GM12878 (cell line): ENCODE measurements around the gene SLC35E3. TPM values are rescaled to one million over a fixed set of nuclear protein-coding genes. Genes with fewer than 3 reads are reported as not detected.
A peak's percentile ranks its signal among the peaks of the same experiment; 100 is the strongest.
"Not testable (repeated sequence)": the region's sequence is repeated elsewhere in the genome, so short reads cannot be mapped to it uniquely, and the experiment has no call there.

Source experiments
- ATAC-seq: fragments of 200-7000 bp; cut with Tn5 transposase; 3 replicates; pipeline ENCODE4 v1.9.1; 2020; ENCODE audit warnings: mild to moderate bottlenecking, moderate library complexity
- BruUV-seq: library from RNA; stranded (reverse); fragments of 400-500 nt; replicated peaks from 2 replicates; lab custom pipeline; 2021; lab: Mats Ljungman, UMichigan
- CTCF ChIA-PET: fragments of 300-600 bp; sonication (Branson Sonifier 250); formaldehyde crosslinking; extraction: SDS; loops from one replicate; lab custom pipeline; 2021; ENCODE audit warnings: inconsistent platforms; lab: Yijun Ruan, JAX
- POLR2A ChIA-PET: fragments of 350-600 bp; formaldehyde crosslinking; extraction: SDS; loops from one replicate; lab custom pipeline; 2021; ENCODE audit warnings: inconsistent platforms; lab: Charles Lee
- RAD21 ChIA-PET: fragments of 300-600 bp; sonication (Branson Sonifier 250); formaldehyde crosslinking; loops from one replicate; lab custom pipeline; 2023; ENCODE audit warnings: antibody characterized with exemption; ENCODE audit not compliant: unreplicated experiment; lab: Charles Lee
- SMC1A ChIA-PET: fragments of 300-600 bp; sonication (Branson Sonifier 250); formaldehyde crosslinking; loops from one replicate; lab custom pipeline; 2023; ENCODE audit not compliant: unreplicated experiment, uncharacterized antibody; lab: Charles Lee
- DNase-seq: peaks from one replicate; pipeline ENCODE4 v3.0.0-alpha.2; 2011; ENCODE audit warnings: low read depth, low spot score
- FAIRE-seq: peaks from 3 replicates; lab custom pipeline; 2011; peaks lifted over from hg19 to GRCh38; lab: Jason Lieb, UNC
- H2AFZ ChIP-seq: 2 replicates; pipeline ENCODE4 v1.6.0; 2011; ENCODE audit warnings: low read depth, low read length, control low read depth; ENCODE audit not compliant: control insufficient read depth
- H3K27ac ChIP-seq: 2 replicates; pipeline ENCODE4 v1.5.1; 2011; ENCODE audit warnings: control low read depth; ENCODE audit not compliant: control insufficient read depth, insufficient read depth
- H3K27me3 ChIP-seq, 2 experiments: replicated peaks in 1 of 2; 2 replicates each; pipeline versions ENCODE4 v1.6.0 to v1.6.1; 2011; ENCODE audit warnings: low read length in 1 of 2; ENCODE audit not compliant: control insufficient read depth in 2 of 2, insufficient read depth in 2 of 2
- H3K36me3 ChIP-seq, 2 experiments: 2 replicates each; pipeline ENCODE4 v1.5.1; 2011; ENCODE audit warnings: low read length in 1 of 2; ENCODE audit not compliant: control insufficient read depth in 2 of 2, insufficient read depth in 2 of 2
- H3K4me1 ChIP-seq: 2 replicates; pipeline ENCODE4 v1.6.1; 2011; ENCODE audit warnings: mild to moderate bottlenecking, low read length, moderate library complexity, mixed read lengths; ENCODE audit not compliant: control insufficient read depth, insufficient read depth
- H3K4me2 ChIP-seq: 2 replicates; pipeline ENCODE4 v1.6.0; 2011; ENCODE audit warnings: control low read depth; ENCODE audit not compliant: control insufficient read depth, insufficient read depth
- H3K4me3 ChIP-seq: fragments of 200-600 bp; sonication (generic); 2 replicates; pipeline ENCODE4 v1.5.1; 2016
- H3K79me2 ChIP-seq: 2 replicates; pipeline ENCODE4 v1.6.0; 2011; ENCODE audit warnings: low read length; ENCODE audit not compliant: control insufficient read depth, insufficient read depth
- H3K9ac ChIP-seq: 2 replicates; pipeline ENCODE4 v1.8.0; 2011; ENCODE audit warnings: low read length, control low read depth, mixed read lengths; ENCODE audit not compliant: control insufficient read depth, insufficient read depth
- H3K9me3 ChIP-seq: replicated peaks from 3 replicates; pipeline ENCODE4 v1.5.1; 2011; ENCODE audit warnings: mild to moderate bottlenecking, low read length; ENCODE audit not compliant: control insufficient read depth, insufficient read depth
- H4K20me1 ChIP-seq: 2 replicates; pipeline ENCODE4 v1.6.0; 2011; ENCODE audit not compliant: control insufficient read depth, insufficient read depth
- JUND ChIP-seq: IDR thresholded peaks from 2 replicates; pipeline ENCODE4 v1.6.1; 2012; ENCODE audit warnings: low read depth, mild to moderate bottlenecking, low read length, improper control_type of control experiment, moderate library complexity
- NR2F1 ChIP-seq: fragments of 450-650 bp; conservative IDR thresholded peaks from 2 replicates; pipeline ENCODE4 v1.6.1; 2017; ENCODE audit warnings: mild to moderate bottlenecking
- PML ChIP-seq: IDR thresholded peaks from 2 replicates; pipeline ENCODE4 v1.6.1; 2012; ENCODE audit warnings: low read length, inconsistent platforms
- POLR2A ChIP-seq: IDR thresholded peaks from 2 replicates; pipeline ENCODE4 v1.6.1; 2011; ENCODE audit warnings: low read depth, mild to moderate bottlenecking, low read length
- POLR2AphosphoS5 ChIP-seq: IDR thresholded peaks from 2 replicates; pipeline ENCODE4 v1.6.1; 2011; ENCODE audit warnings: mild to moderate bottlenecking, low read length, inconsistent platforms
- POU2F2 ChIP-seq: IDR thresholded peaks from 3 replicates; pipeline ENCODE4 v1.6.1; 2011; ENCODE audit warnings: low read depth, mild to moderate bottlenecking, low read length, borderline replicate concordance
- ZNF217 ChIP-seq: fragments of 450-650 bp; IDR thresholded peaks from 2 replicates; pipeline ENCODE4 v1.6.1; 2017; ENCODE audit warnings: antibody characterized with exemption, mild to moderate bottlenecking
- WGBS: methylation state at CpG from one replicate; pipeline ENCODE4 v1.1.6; 2016; ENCODE audit warnings: low lambda C conversion rate; ENCODE audit not compliant: insufficient replicate concordance, insufficient coverage; ENCODE audit errors: missing lambda C conversion rate; 5-methylcytosine and 5-hydroxymethylcytosine counted together
- in situ Hi-C: fragments of 300-500 bp; cut with MboI; formaldehyde crosslinking; loops from 9 replicates; pipeline ENCODE4 v1.14.3; 2018; ENCODE audit warnings: mixed read lengths
- intact Hi-C: fragments of 100-400 bp; cut with micrococcal nuclease; formaldehyde crosslinking; loops from one replicate; pipeline ENCODE4 v1.14.2; 2022; ENCODE audit not compliant: unreplicated experiment
- polyA plus RNA-seq, 11 experiments: library from polyadenylated mRNA; depleted of rRNA in 4 of 11; unstranded in 6 of 11; stranded (reverse) in 5 of 11; fragments of >200 nt; fragmentation: Nextera tagmentation in 4 of 11; fragmentation: Illumina TruSeq in 1 of 11; extraction: Ambion mirVana in 4 of 11; extraction: Trizol in 1 of 11; gene quantifications; 1 replicate in 1 of 11; 2 replicates in 10 of 11; pipeline versions ENCODE4 v1.2.1 to v1.2.3, GENCODE V29; 2011 to 2016; ENCODE audit warnings: inconsistent platforms in 2 of 11, missing spikeins in 2 of 11, low read depth in 1 of 11
- total RNA-seq, 4 experiments: library from RNA; depleted of rRNA in 3 of 4; stranded (reverse); fragments of >200 nt in 3 of 4; fragmentation: Illumina TruSeq in 1 of 4; extraction: Trizol in 1 of 4; gene quantifications; 2 replicates each; pipeline versions ENCODE4 v1.2.1 to v1.2.3, GENCODE V29; 2013 to 2021
- TF ChIP-seq, protein P1 (sequence below): IDR thresholded peaks from 2 replicates; pipeline ENCODE4 v1.6.1; 2012; ENCODE audit warnings: low read depth, low read length, improper control_type of control experiment

Gene SLC35E3
- total and polyA plus RNA-seq, 10 of the 15 experiments (the other 5 are each of a cell fraction or from before 2014, with no cell fraction given) = 3.6 to 19.8 (median 6.1) TPM

- H3K4me2 ChIP-seq, H3K9me3 ChIP-seq, H3K9ac ChIP-seq, BruUV-seq, H2AFZ ChIP-seq, FAIRE-seq, H4K20me1 ChIP-seq, intact Hi-C loops, H3K27ac ChIP-seq, DNase-seq, H3K4me1 ChIP-seq, H3K4me3 ChIP-seq, in situ Hi-C loops, H3K27me3 ChIP-seq, ATAC-seq: not testable (repeated sequence)
- RAD21 ChIA-PET = interaction anchor here (0.6 kb wide), 1 partner anchor 446 kb away, joined by 3 read pairs; no protein-coding TSS in a partner anchor
- POLR2A ChIA-PET = interaction anchor here (0.7 kb wide), 1 partner anchor 17 kb away, joined by 6 read pairs; no protein-coding TSS in a partner anchor
- Histone ChIP-seq H3K79me2 (peaks cover 49% of the 10 kb centered on the region), H3K36me3 (peaks cover 9 to 60% of the 10 kb centered on the region in 2 experiments)
- WGBS = 98% methylated on average over 13 of the region's 13 CpGs
- SMC1A ChIA-PET = interaction anchor here (0.6 to 3.4 kb wide), 6 partner anchors 9 to 499 kb away, joined by 3 to 12 read pairs (median 4); partner anchors contain the start of gene MDM2
- CTCF ChIA-PET = interaction anchor here (1.2 to 12.4 kb wide), 2 partner anchors 11 to 12 kb away, joined by 3 to 156 read pairs; no protein-coding TSS in a partner anchor
- peak; percentile 74 for TF ChIP-seq POLR2AphosphoS5
These were observed 73.5 kb downstream of the SLC35E3 start for GRCh38 chr12:68819481-68819880.

DNA sequence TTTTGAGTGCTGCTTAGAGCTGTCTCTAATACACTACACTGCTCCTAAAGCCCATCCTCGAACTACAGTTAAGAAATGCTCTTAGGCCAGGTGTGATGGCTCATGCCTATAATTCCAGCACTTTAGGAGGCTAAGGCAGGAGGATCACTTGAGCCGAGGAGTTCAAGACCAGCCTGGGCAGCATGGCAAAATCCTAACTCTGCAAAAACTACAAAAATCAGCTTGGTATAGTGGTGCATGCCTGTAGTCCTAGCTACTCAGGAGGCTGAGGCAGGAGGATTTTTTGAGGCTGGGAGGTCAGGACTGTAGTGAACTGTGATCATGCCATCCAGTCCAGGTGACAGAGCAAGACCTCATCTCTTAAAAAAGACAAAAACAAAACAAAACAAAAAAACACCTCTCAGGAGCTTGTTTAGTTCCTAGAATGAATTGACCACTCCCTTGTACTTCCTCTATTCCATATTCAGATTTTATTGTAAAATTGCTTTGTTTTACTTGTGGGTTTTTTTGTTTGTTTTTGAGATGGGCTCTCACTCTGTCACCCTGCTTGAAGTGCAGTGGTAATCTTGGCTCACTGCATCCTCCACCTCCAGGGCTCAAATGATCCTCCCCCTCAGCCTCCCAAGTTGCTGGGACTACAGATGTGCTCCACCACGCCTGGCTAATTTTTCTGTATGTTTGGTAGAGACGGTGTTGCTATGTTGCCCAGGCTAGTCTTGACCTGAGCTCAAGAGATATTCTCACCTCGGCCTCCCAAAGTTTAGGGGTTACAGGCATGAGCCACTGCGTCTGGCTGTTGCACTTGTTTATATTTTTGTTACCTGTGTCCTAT is 75.6 kb downstream of the SLC35E3 start:
- DNase-seq = no peak
- Histone ChIP-seq H3K9ac (no peak overlapping the region), H3K27ac (no peak overlapping the region), H2AFZ (no peak overlapping the region), H3K79me2 (peaks cover 29% of the 10 kb centered on the region), H3K27me3 (no peaks in the 10 kb centered on the region), H4K20me1 (no peaks in the 10 kb centered on the region), H3K4me2 (no peak overlapping the region), H3K36me3 (peaks cover 9 to 56% of the 10 kb centered on the region in 2 experiments), H3K4me1 (no peaks in the 10 kb centered on the region), H3K4me3 (no peak overlapping the region), H3K9me3 (no peaks in the 10 kb centered on the region)
- intact Hi-C loops = no loop called here
- no peak for FAIRE-seq
- ChIA-PET CTCF (interaction anchor here (0.6 to 12.4 kb wide), 3 partner anchors 9 to 157 kb away, joined by 5 to 156 read pairs (median 5); no protein-coding TSS in a partner anchor), POLR2A (interaction anchor here (1.5 to 2.3 kb wide), 3 partner anchors 8 to 14 kb away, joined by 4 to 8 read pairs (median 5); partner anchors contain the start of gene MDM2), RAD21 (interaction anchor here (1.3 kb wide), 2 partner anchors 9 to 13 kb away, joined by 3 to 5 read pairs; partner anchors contain the start of gene MDM2), SMC1A (interaction anchor here (0.6 to 3.4 kb wide), 3 partner anchors 8 to 13 kb away, joined by 3 to 12 read pairs (median 10); no protein-coding TSS in a partner anchor)
- in situ Hi-C loops = no loop called here
- peak; percentile 58 for ATAC-seq
- no TSS peak for BruUV-seq
- TF ChIP-seq POU2F2 (peak; percentile 27; the same call in 1 of the 3 replicates), NR2F1 (no peak), JUND (no peak), PML (no peak), POLR2A (0 out of 2 replicates have a peak, but pooled peaks have one; percentile 33), POLR2AphosphoS5 (peak; percentile 71), ZNF217 (no peak)
- TF ChIP-seq, protein P1, sequence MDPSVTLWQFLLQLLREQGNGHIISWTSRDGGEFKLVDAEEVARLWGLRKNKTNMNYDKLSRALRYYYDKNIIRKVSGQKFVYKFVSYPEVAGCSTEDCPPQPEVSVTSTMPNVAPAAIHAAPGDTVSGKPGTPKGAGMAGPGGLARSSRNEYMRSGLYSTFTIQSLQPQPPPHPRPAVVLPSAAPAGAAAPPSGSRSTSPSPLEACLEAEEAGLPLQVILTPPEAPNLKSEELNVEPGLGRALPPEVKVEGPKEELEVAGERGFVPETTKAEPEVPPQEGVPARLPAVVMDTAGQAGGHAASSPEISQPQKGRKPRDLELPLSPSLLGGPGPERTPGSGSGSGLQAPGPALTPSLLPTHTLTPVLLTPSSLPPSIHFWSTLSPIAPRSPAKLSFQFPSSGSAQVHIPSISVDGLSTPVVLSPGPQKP = no peak
- WGBS = 45% methylated on average over 6 of the region's 6 CpGs
